A549 (cell line): Measurements from ENCODE around the gene LIN7B. TPM values are rescaled to one million over a fixed set of nuclear protein-coding genes. Genes with fewer than 3 reads are reported as not detected.
A peak's percentile ranks its signal among the peaks of the same experiment; 100 is the strongest.

ENCODE experiments used
- ATAC-seq, 2 experiments: fragments of 200-7000 bp in 1 of 2; fragments of >200 bp in 1 of 2; cut with Nextera tagmentation in 1 of 2; cut with Tn5 transposase in 1 of 2; 3 replicates each; pipeline versions ENCODE4 v1.8.0 to v1.9.1; 2018 to 2020; ENCODE audit warnings: mild to moderate bottlenecking in 1 of 2, moderate library complexity in 1 of 2
- CTCF ChIA-PET: fragments of 300-600 bp; sonication (Branson Sonifier 250); formaldehyde crosslinking; extraction: SDS; loops from one replicate; lab custom pipeline; 2021; ENCODE audit warnings: antibody characterized with exemption, inconsistent platforms; lab: Yijun Ruan, JAX
- POLR2A ChIA-PET: fragments of 350-600 bp; formaldehyde crosslinking; extraction: SDS; loops from one replicate; lab custom pipeline; 2021; ENCODE audit warnings: antibody characterized with exemption, inconsistent platforms; lab: Yijun Ruan, JAX
- DNase-seq, 2 experiments: peaks; one replicate each; pipeline versions ENCODE4 v3.0.0 to v3.0.0-alpha.2; 2011 to 2016; ENCODE audit warnings: low read depth in 1 of 2, low spot score in 1 of 2
- FAIRE-seq: peaks from 2 replicates; lab custom pipeline; 2011; peaks lifted over from hg19 to GRCh38; lab: Jason Lieb, UNC
- H3K27ac ChIP-seq, 2 experiments: fragments of >200 bp; sonication (Bioruptor Twin); formaldehyde crosslinking; 3 replicates each; pipeline ENCODE4 v1.5.1; 2016 to 2017
- H3K4me1 ChIP-seq: fragments of >200 bp; sonication (Bioruptor Twin); formaldehyde crosslinking; 3 replicates; pipeline ENCODE4 v1.6.1; 2016
- H3K4me2 ChIP-seq: fragments of >200 bp; sonication (Bioruptor Twin); formaldehyde crosslinking; 3 replicates; pipeline ENCODE4 v1.6.1; 2016
- H3K4me3 ChIP-seq: fragments of >200 bp; sonication (Bioruptor Twin); formaldehyde crosslinking; 3 replicates; pipeline ENCODE4 v1.5.1; 2016
- H3K9me3 ChIP-seq: fragments of >200 bp; sonication (Bioruptor Twin); formaldehyde crosslinking; 3 replicates; pipeline ENCODE4 v1.6.1; 2016
- BHLHE40 ChIP-seq: IDR thresholded peaks from 2 replicates; pipeline ENCODE4 v1.6.1; 2012; ENCODE audit warnings: low read depth, low read length, inconsistent platforms
- CBX8 ChIP-seq: fragments of 200-600 bp; sonication (generic); IDR thresholded peaks from 2 replicates; pipeline ENCODE4 v1.6.1; 2016
- CEBPB ChIP-seq, 2 experiments: fragments of >200 bp in 1 of 2; sonication (Bioruptor Twin) in 1 of 2; formaldehyde crosslinking in 1 of 2; IDR thresholded peaks; 2 replicates each; pipeline ENCODE4 v1.6.1; 2012 to 2016
- CHD4 ChIP-seq: fragments of 200-600 bp; sonication (generic); IDR thresholded peaks from 2 replicates; pipeline ENCODE4 v1.6.1; 2016; ENCODE audit warnings: antibody characterized with exemption, mild to moderate bottlenecking, borderline replicate concordance
- ESRRA ChIP-seq: fragments of 150-350 bp; IDR thresholded peaks from 2 replicates; pipeline ENCODE4 v1.6.1; 2014; ENCODE audit warnings: mild to moderate bottlenecking, low read length, borderline replicate concordance
- HEYL ChIP-seq: fragments of 250-450 bp; sonication (Bioruptor Pico); IDR thresholded peaks from 2 replicates; pipeline ENCODE4 v1.8.0; 2021; ENCODE audit warnings: mild to moderate bottlenecking, moderate library complexity
- HOXA7 ChIP-seq: fragments of 250-450 bp; sonication (Bioruptor Pico); IDR thresholded peaks from 2 replicates; pipeline ENCODE4 v1.5.0; 2020; ENCODE audit warnings: mild to moderate bottlenecking, moderate library complexity
- HOXB5 ChIP-seq: fragments of 250-450 bp; sonication (Bioruptor Pico); IDR thresholded peaks from 2 replicates; pipeline ENCODE4 v1.5.0; 2020; ENCODE audit warnings: mild to moderate bottlenecking, moderate library complexity
- KDM1A ChIP-seq: fragments of 200-600 bp; sonication (generic); IDR thresholded peaks from 2 replicates; pipeline ENCODE4 v1.6.1; 2016; ENCODE audit warnings: low read depth, mild to moderate bottlenecking
- POLR2A ChIP-seq: IDR thresholded peaks from 2 replicates; pipeline ENCODE4 v1.6.1; 2012; ENCODE audit warnings: mild to moderate bottlenecking, low read length
- RAD21 ChIP-seq, 2 experiments: fragments of >200 bp in 1 of 2; sonication (Bioruptor Twin) in 1 of 2; formaldehyde crosslinking in 1 of 2; IDR thresholded peaks in 1 of 2; conservative IDR thresholded peaks in 1 of 2; 2 replicates in 1 of 2; 3 replicates in 1 of 2; pipeline ENCODE4 v1.6.1; 2012 to 2018; ENCODE audit warnings: inconsistent platforms in 1 of 2
- RARB ChIP-seq: fragments of 250-450 bp; sonication (Bioruptor Pico); IDR thresholded peaks from 2 replicates; pipeline ENCODE4 v1.8.0; 2021; ENCODE audit warnings: mild to moderate bottlenecking, moderate library complexity
- SMC3 ChIP-seq: fragments of >200 bp; sonication (Bioruptor Twin); formaldehyde crosslinking; IDR thresholded peaks from 3 replicates; pipeline ENCODE4 v1.6.1; 2018; ENCODE audit warnings: inconsistent platforms
- ZFP36 ChIP-seq: fragments of 450-650 bp; IDR thresholded peaks from 2 replicates; pipeline ENCODE4 v1.6.1; 2014; ENCODE audit warnings: borderline replicate concordance; ENCODE audit not compliant: partially characterized antibody
- ZNF302 ChIP-seq: fragments of 250-450 bp; sonication (Bioruptor Pico); IDR thresholded peaks from 2 replicates; pipeline ENCODE4 v1.9.0; 2021; ENCODE audit warnings: inconsistent platforms, mild to moderate bottlenecking, moderate library complexity
- WGBS: methylation state at CpG from one replicate; pipeline ENCODE4 v1.1.6; 2017; ENCODE audit errors: missing lambda C conversion rate; 5-methylcytosine and 5-hydroxymethylcytosine counted together
- polyA plus RNA-seq, 4 experiments: library from polyadenylated mRNA; depleted of rRNA in 3 of 4; stranded (reverse); fragments of >200 nt; fragmentation: RNase III in 1 of 4; extraction: RNeasy Plus Mini Kit Qiagen cat#74134 plus additional on column Dnase treatment in 1 of 4; gene quantifications; 2 replicates in 3 of 4; 3 replicates in 1 of 4; pipeline ENCODE4 v1.2.3, GENCODE V29; 2011 to 2017
- TF ChIP-seq, protein P1 (sequence below): fragments of 150-350 bp; IDR thresholded peaks from 2 replicates; pipeline ENCODE4 v1.6.1; 2014; ENCODE audit warnings: low read depth, mild to moderate bottlenecking, low read length
- TF ChIP-seq, protein P2 (sequence below): fragments of 250-450 bp; sonication (Bioruptor Pico); IDR thresholded peaks from 2 replicates; pipeline ENCODE4 v1.5.0; 2021; ENCODE audit warnings: mild to moderate bottlenecking, moderate library complexity, borderline replicate concordance
- TF ChIP-seq, protein P3 (sequence below): fragments of >200 bp; sonication (Bioruptor Twin); formaldehyde crosslinking; IDR thresholded peaks from 3 replicates; pipeline ENCODE4 v1.5.1; 2016

The LIN7B gene
- polyA plus RNA-seq, 2 of the 4 experiments (the other 2 are of a cell fraction), result 5.4 to 7.1 TPM

DNA sequence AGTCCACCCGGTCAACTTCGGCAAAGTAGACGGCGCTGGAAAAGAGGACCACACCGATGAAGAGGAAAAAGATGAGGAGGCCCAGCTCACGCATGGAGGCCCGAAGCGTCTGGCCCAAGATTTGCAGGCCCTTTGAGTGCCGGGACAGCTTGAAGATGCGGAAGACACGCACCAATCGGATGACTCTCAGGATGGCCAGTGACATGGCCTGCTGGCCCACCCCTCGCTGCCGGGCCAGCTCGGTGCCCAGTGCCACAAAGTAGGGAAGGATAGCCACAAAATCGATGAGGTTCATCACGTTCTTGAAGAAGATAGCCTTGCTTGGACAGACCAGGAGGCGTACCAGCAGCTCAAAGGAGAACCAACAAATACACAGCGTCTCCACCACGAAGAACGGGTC lies 43.8 kb upstream of the LIN7B start (continued):
- TF ChIP-seq CHD4 (no peak), HOXA7 (CRISPR knock-in tag) (no peak), KDM1A (no peak)
- TF ChIP-seq, all 56 proteins: peak for 0

DNA sequence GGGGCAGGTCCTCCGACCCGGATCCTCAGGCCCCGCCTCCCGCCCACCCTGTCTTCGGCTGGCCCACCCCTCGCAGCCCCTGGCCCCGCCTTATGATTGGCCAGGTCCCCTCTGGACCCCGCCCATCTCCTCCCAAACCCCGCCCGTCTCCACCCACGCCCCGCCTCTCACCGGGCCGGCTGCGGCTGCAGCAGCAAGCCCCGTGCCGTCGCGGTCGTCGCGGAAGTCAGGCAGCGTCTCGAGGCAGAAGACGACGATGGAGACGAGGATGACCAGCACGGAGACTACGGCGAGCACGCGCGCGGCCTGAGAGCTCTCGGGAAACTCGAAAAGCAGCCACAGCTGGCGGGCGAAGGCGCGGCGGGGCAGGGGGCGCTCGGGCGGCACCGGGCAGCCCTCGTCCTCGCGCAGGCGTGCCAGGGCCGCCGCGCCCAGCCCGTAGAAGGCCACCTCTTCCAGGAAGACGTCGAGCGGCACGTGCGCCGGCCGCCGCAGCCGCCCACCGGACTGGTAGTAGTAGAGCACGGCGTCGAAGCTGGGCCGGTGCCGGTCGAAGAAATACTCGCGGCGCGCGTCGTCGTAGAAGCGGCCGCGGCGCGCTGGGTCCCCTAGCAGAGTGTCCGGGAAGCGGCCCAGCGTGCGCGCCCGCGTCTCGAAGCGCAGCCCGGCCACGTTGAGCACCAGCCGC lies 42.2 kb upstream of the LIN7B start:
- H3K27ac ChIP-seq, result no peak overlapping the region
- no peaks in the 10 kb centered on the region for H3K9me3 ChIP-seq
- peaks cover 16% of the 10 kb centered on the region for H3K4me1 ChIP-seq
- no peak overlapping the region; the same call in 1 of the 3 replicates for H3K4me3 ChIP-seq
- 78% methylated on average over 80 of the region's 93 CpGs for WGBS
- no peak for DNase-seq
- TF ChIP-seq ZNF302 (CRISPR knock-in tag) (no peak), RARB (no peak), BHLHE40 (no peak), ESRRA (no peak), HEYL (CRISPR knock-in tag) (no peak), HOXB5 (CRISPR knock-in tag) (no peak), POLR2A (no peak), RAD21 (conservative IDR thresholded peaks at IDR 0.05 in 1 of 2, IDR thresholded peaks at IDR 0.05 in 1 of 2) (no peak), CEBPB (IDR thresholded peaks at IDR 0.05) (no peak), ZFP36 (no peak), CBX8 (no peak)
- TF ChIP-seq, protein P1, sequence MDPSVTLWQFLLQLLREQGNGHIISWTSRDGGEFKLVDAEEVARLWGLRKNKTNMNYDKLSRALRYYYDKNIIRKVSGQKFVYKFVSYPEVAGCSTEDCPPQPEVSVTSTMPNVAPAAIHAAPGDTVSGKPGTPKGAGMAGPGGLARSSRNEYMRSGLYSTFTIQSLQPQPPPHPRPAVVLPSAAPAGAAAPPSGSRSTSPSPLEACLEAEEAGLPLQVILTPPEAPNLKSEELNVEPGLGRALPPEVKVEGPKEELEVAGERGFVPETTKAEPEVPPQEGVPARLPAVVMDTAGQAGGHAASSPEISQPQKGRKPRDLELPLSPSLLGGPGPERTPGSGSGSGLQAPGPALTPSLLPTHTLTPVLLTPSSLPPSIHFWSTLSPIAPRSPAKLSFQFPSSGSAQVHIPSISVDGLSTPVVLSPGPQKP, result no peak
- TF ChIP-seq, protein P2, sequence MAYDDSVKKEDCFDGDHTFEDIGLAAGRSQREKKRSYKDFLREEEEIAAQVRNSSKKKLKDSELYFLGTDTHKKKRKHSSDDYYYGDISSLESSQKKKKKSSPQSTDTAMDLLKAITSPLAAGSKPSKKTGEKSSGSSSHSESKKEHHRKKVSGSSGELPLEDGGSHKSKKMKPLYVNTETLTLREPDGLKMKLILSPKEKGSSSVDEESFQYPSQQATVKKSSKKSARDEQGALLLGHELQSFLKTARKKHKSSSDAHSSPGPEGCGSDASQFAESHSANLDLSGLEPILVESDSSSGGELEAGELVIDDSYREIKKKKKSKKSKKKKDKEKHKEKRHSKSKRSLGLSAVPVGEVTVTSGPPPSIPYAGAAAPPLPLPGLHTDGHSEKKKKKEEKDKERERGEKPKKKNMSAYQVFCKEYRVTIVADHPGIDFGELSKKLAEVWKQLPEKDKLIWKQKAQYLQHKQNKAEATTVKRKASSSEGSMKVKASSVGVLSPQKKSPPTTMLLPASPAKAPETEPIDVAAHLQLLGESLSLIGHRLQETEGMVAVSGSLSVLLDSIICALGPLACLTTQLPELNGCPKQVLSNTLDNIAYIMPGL (CRISPR knock-in tag), result no peak
- FAIRE-seq, result no peak
- H3K4me2 ChIP-seq, result peak overlapping the region; percentile 82; the same call in 2 of the 3 replicates
- ATAC-seq, result no peak
- POLR2A ChIA-PET, result no interaction called here
- CTCF ChIA-PET, result interaction anchor here (0.6 to 8.8 kb wide), 8 partner anchors 14 to 154 kb away, joined by 3 to 121 read pairs (median 14); partner anchors contain the start of genes CGB7 and RUVBL2

DNA sequence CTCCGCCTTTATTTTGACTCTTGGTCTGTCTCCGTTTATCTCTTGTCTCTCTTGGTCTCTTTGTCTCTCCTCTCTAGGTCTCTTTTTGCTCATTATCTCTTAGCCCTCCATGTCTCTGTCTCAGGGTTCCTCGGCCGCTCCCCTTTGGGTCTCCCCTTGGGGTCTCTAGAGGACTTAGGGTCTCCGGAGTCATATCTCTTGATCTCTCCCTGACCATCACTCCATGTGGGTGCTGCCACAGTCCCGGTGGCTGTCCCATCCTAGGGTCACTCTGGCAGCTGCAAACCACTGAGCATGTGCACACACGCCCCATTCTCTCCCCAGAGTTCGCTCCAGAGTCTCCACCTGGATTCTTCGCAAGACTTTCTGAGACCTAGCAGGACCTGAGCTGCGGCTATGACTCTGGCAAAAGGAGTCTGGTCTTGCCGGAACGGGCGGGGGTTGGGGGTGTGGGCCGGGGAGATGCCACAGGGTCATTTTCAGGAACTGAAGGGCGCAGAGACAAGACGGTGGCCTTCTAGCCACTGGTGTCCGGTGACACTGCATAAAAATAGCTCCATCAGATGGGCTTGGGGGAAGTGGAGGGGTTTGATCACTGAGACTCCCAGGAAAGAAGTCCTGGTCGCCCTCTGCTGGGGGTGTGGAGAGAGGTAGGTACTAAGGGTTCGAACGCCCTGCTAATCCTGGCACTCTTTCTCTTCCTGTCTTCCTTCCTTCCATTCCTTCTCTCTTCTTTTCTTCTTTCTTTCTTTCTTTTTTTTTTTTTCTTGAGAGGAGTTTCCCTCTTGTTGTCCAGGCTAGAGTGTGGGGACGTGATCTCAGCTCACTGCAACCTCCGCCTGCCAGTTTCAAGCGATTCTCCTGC lies 40.4 kb upstream of the LIN7B start:
- ChIA-PET CTCF (interaction anchor here (0.5 to 8.8 kb wide), 47 partner anchors 9 to 906 kb away, joined by 3 to 121 read pairs (median 5); partner anchors contain the start of genes CGB7, GYS1, NTF4 and PPP1R15A), POLR2A (interaction anchor here (0.7 to 1.5 kb wide), 2 partner anchors 74 to 125 kb away, joined by 3 to 4 read pairs; no protein-coding TSS in a partner anchor)
- FAIRE-seq (no peak), ATAC-seq (peak; percentile 77 to 86), DNase-seq (peak; percentile 65 to 73)
- TF ChIP-seq RAD21 (conservative IDR thresholded peaks at IDR 0.05 in 1 of 2, IDR thresholded peaks at IDR 0.05 in 1 of 2) (peak; percentile 40 to 66; a peak in 4 of 5 replicates), ESRRA (no peak), SMC3 (peak; percentile 60)
- TF ChIP-seq, protein P3, sequence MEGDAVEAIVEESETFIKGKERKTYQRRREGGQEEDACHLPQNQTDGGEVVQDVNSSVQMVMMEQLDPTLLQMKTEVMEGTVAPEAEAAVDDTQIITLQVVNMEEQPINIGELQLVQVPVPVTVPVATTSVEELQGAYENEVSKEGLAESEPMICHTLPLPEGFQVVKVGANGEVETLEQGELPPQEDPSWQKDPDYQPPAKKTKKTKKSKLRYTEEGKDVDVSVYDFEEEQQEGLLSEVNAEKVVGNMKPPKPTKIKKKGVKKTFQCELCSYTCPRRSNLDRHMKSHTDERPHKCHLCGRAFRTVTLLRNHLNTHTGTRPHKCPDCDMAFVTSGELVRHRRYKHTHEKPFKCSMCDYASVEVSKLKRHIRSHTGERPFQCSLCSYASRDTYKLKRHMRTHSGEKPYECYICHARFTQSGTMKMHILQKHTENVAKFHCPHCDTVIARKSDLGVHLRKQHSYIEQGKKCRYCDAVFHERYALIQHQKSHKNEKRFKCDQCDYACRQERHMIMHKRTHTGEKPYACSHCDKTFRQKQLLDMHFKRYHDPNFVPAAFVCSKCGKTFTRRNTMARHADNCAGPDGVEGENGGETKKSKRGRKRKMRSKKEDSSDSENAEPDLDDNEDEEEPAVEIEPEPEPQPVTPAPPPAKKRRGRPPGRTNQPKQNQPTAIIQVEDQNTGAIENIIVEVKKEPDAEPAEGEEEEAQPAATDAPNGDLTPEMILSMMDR, result peak; percentile 62
- Histone ChIP-seq H3K4me2 (peak overlapping the region; percentile 82), H3K4me1 (peaks cover 16% of the 10 kb centered on the region), H3K27ac (0 out of 6 replicates have a peak overlapping the region, but pooled peaks of 1 of the 2 experiments have one; percentile 9), H3K9me3 (no peaks in the 10 kb centered on the region), H3K4me3 (peak overlapping the region; percentile 6; the same call in 1 of the 3 replicates)
- 43% methylated on average over 23 of the region's 23 CpGs for WGBS
